HUES64 (cell line): ENCODE measurements around the gene MACROD1.
A peak's percentile ranks its signal among the peaks of the same experiment; 100 is the strongest.

ENCODE experiments used
- H3K27ac ChIP-seq: 2 replicates; pipeline ENCODE4 v1.7.0; 2013; ENCODE audit warnings: low read depth, low read length, inconsistent platforms
- H3K27me3 ChIP-seq: 2 replicates; pipeline ENCODE4 v1.6.1; 2013; ENCODE audit warnings: mild to moderate bottlenecking, low read length; ENCODE audit not compliant: insufficient read depth
- H3K36me3 ChIP-seq: 2 replicates; pipeline ENCODE4 v1.6.1; 2013; ENCODE audit warnings: mild to moderate bottlenecking, low read length; ENCODE audit not compliant: insufficient read depth
- H3K4me1 ChIP-seq: 2 replicates; pipeline ENCODE4 v1.6.1; 2013; ENCODE audit warnings: mild to moderate bottlenecking, low read length, moderate library complexity; ENCODE audit not compliant: insufficient read depth
- H3K4me3 ChIP-seq: 2 replicates; pipeline ENCODE4 v1.5.1; 2013; ENCODE audit warnings: mild to moderate bottlenecking, low read length, moderate library complexity
- H3K9ac ChIP-seq: 2 replicates; pipeline ENCODE4 v1.6.1; 2013; ENCODE audit warnings: mild to moderate bottlenecking, low read depth, low read length
- H3K9me3 ChIP-seq: 2 replicates; pipeline ENCODE4 v1.6.1; 2013; ENCODE audit warnings: low read depth, low read length; ENCODE audit not compliant: insufficient read depth
- WGBS: fragments of 150-250, 120-280 bp; methylation state at CpG from one replicate; pipeline ENCODE4 v1.1.7; 2013; ENCODE audit warnings: missing lambda C conversion rate; 5-methylcytosine and 5-hydroxymethylcytosine counted together

Gene MACROD1

DNA sequence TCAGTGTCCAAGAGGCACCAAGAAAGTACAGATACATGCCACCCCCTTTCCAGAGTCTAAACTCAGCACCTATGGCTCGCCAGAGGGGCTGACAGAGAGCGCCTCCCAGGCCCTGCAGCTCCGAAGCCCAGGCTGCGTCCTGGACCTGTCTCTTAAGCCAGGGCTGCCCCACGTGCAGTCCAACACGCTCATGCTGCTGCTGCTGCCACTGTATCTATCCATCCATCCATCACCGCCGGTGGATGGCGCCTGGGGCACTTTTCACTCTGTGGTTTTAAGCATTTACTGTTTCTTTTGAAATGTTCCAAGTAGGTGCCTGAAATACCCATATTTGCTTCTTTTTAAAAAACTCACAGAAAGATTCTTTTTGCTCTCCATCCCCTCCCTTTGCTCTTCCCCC is 41.8 kb downstream of the MACROD1 start:
- no peaks in the 10 kb centered on the region for H3K36me3 ChIP-seq
- H3K27ac ChIP-seq: no peak overlapping the region
- no peaks in the 10 kb centered on the region for H3K27me3 ChIP-seq
- 85% methylated on average over 9 of the region's 9 CpGs for WGBS
- no peaks in the 10 kb centered on the region for H3K9me3 ChIP-seq
- no peak overlapping the region for H3K4me3 ChIP-seq
- H3K9ac ChIP-seq: no peak overlapping the region
- peaks cover 32% of the 10 kb centered on the region for H3K4me1 ChIP-seq

DNA sequence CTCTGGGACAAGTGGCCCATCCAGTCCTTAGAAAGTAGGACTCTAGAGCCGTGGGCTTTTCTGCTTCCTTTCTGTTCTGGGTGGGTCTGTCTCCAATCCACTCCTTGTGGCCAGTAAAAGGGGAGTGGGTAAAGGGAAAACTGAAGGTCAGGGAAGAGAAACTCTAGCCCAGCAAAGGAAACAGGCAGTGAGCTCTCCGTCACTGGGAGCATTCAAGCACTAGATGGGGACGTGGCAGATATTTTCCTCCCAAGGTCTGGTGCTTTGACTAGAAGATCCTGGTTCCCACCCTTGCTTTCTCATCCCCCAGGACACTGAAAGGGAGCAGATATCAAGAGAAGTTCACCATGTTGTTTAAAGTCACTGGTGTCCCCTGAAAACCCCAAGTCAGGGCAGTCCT is 42.2 kb downstream of the MACROD1 start:
- 90% methylated on average over 3 of the region's 3 CpGs for WGBS
- Histone ChIP-seq H3K4me3 (no peak overlapping the region), H3K27me3 (no peaks in the 10 kb centered on the region), H3K9me3 (no peaks in the 10 kb centered on the region), H3K27ac (no peak overlapping the region), H3K4me1 (peaks cover 32% of the 10 kb centered on the region), H3K9ac (no peak overlapping the region), H3K36me3 (no peaks in the 10 kb centered on the region)

DNA sequence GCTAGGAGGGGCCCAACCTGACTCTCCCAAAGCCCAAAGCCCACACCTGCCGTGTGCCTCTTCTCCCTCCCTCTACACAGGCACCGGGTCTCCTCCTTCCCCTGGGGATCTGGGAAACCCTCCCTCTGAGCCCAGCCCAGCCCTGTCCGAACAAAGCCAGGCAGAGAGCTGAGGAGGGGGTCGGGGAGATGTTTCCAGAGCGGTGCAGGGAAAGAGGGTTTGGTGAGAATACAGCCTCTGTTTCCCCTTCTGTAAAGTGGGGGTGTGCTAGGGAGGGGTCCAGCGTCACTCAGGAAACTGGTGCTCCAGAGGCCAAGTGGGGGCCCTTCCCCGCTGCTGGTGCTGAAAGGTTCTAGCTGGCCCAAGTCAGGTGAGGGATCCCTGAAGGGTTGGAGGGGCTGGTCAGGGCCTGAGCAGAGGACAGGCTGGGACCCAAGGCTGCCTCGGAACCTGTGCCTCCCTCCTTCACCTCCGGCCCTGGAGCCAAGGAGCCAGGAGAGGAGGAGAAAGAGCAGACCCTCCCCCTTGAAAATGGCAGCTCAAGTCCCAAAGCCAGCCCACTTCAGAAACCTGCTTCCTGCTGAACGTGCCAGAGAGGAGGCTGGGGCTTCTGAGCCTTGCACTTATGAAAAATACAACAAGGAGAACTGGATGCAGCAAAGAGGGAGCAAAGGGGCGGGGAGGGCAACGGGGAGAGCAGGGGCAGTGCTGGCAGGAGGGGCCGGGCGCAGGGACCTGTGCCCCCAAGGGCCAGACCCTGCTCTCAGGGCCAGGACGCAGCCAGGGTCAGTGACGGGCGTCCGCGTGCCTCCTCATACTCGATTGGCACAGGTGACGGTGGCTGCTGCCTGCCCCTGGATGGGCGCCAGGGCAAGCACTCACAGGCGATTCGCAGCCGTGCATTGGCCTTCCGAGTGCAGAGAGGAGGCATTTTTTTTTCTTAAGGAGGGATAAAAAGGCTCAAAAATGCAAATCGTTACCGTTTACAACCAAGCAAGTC is 43.2 kb downstream of the MACROD1 start:
- Histone ChIP-seq H3K27ac (no peak overlapping the region), H3K9me3 (no peaks in the 10 kb centered on the region), H3K4me1 (peaks cover 28% of the 10 kb centered on the region), H3K36me3 (no peaks in the 10 kb centered on the region), H3K27me3 (no peaks in the 10 kb centered on the region), H3K4me3 (no peak overlapping the region), H3K9ac (peak overlapping the region; percentile 12; the same call in 1 of the 2 replicates)
- WGBS: 78% methylated on average over 28 of the region's 28 CpGs

DNA sequence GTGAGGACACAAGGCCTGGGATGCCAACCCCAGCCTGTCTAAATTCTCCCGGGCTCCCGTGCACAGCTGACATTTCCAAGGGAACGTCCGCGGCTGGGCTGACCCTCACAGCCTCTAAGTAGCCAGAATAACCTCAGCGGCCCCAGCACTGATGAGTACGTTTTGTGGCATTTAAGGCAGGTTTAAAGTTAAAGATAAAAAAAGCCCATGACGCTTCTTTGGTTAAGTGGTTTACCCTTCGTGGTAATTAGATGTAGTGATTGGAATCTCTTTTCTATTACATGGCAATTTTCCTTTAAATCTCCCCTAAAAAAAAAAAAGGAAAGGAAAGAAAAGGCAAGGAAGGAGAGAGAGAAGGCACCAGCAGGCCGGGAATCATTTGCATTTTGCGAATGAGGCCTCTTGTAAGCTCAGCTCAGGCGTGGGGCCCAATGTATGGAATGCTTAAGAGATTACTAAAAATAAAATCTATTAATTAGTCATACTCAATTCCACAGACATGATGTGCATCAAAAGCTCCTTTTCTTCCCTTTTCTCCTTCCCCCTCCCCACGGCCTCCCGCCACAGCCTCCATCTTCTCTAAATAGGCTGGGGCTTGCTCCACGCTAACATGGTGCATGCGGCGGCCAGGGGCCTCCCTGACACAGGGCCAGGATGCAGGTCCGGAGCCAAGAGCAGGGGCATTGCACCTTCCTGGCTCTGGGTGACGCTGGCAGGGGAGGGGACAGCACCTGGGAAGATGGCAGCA is 44.1 kb downstream of the MACROD1 start:
- Histone ChIP-seq H3K36me3 (no peaks in the 10 kb centered on the region), H3K9me3 (no peaks in the 10 kb centered on the region), H3K4me3 (no peak overlapping the region), H3K27ac (no peak overlapping the region), H3K4me1 (peaks cover 24% of the 10 kb centered on the region), H3K27me3 (no peaks in the 10 kb centered on the region), H3K9ac (0 out of 2 replicates have a peak overlapping the region, but pooled peaks have one; percentile 16)
- 59% methylated on average over 17 of the region's 19 CpGs for WGBS

DNA sequence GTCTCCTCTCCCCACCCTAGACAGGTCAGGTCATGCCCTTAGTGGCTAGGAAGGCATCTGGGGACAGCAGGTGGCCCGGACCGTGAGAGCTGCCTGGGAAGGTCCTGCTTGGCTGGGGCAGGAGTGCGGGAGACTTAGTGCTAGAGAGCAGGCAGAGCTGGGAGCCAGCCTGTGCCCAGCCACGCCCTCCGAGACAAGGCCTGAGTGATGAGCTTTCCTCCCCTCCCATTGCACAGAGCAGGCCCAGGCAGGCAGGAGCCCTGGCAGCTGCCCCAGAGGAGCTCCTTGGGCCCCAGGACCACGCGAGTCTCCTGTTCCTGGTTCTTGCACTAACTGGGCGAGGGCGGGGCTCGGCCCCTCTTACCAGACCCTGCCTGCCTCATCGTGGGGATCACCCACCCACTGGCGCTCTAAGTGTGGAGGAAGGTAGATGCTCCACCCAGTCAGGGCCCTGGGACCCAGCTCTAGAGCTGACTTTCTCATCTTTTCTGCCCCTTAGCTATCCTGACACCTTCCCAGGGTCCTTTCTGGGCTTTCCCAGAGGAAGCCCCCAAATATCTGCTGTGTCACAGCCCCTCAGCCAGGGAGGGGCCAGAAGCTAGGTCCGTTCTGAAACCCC is 44.9 kb downstream of the MACROD1 start:
- H3K27me3 ChIP-seq: no peaks in the 10 kb centered on the region
- WGBS: 79% methylated on average over 13 of the region's 13 CpGs
- 0 out of 2 replicates have a peak overlapping the region, but pooled peaks have one; percentile 16 for H3K9ac ChIP-seq
- H3K9me3 ChIP-seq: no peaks in the 10 kb centered on the region
- no peaks in the 10 kb centered on the region for H3K36me3 ChIP-seq
- no peak overlapping the region for H3K27ac ChIP-seq
- H3K4me3 ChIP-seq: no peak overlapping the region
- H3K4me1 ChIP-seq: peaks cover 24% of the 10 kb centered on the region

DNA sequence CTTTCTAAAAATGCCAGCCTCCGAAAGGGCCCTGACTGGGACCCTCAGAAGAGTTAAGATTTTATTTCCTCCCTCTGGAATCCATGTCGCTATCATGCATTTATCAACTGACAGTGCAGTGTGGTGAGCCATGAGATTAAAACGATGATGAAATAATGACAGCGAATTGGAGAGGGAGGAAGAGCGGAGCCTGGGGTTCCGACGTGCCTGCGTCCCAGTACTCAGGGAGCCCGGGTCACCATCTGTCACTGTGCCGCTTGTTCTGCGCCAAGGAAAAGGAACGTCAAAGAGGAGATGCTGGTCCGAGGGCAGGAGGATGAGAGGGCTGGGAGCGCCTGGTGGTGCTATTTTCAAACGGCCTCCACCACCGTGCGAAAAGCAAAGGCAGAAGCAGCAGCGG is 46.2 kb downstream of the MACROD1 start:
- no peaks in the 10 kb centered on the region for H3K36me3 ChIP-seq
- no peak overlapping the region for H3K4me3 ChIP-seq
- WGBS: 94% methylated on average over 18 of the region's 18 CpGs
- H3K27ac ChIP-seq: no peak overlapping the region
- H3K9me3 ChIP-seq: no peaks in the 10 kb centered on the region
- H3K4me1 ChIP-seq: peaks cover 24% of the 10 kb centered on the region
- H3K27me3 ChIP-seq: no peaks in the 10 kb centered on the region
- no peak overlapping the region for H3K9ac ChIP-seq

DNA sequence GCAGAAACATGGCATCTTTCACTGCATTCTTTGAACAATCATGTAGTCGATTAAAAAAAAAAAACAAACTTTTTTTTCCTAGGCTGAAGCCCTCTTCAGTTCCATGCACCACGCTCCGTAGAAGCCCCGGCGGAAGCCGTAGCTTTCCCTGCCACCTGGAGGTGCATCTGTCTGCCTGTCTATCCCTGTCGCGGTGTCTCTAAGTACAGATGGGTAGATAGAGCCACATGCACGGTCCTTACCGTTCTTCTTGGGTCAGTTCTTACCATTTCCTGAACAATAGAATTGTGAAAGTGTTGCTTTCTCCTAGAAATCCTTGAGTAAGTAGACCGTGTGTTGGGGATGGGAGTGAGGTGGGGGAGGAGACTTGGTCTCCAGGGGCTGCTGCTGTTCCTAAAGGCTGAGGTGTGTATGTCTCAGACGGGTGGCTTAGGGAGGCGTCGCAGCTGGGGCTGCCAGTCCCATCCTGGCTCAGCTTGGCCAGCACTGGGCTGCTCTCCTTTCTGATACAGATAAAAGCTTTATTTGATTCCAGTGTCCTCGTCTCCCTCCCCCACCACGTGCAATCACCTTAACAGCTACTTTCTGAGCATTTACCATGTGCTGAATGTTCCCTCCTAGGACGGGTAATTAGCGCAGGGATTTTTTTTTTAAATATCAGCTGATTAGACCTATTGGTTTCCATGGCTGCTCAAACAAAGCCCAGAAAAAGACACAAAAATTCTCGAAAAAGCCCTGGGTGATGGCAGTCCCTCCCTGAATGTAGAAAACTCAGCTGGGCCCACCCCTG is 46.8 kb downstream of the MACROD1 start:
- Histone ChIP-seq H3K27ac (no peak overlapping the region), H3K4me3 (no peak overlapping the region), H3K4me1 (peaks cover 24% of the 10 kb centered on the region), H3K27me3 (no peaks in the 10 kb centered on the region), H3K9me3 (no peaks in the 10 kb centered on the region), H3K36me3 (no peaks in the 10 kb centered on the region), H3K9ac (no peak overlapping the region)
- 80% methylated on average over 19 of the region's 19 CpGs for WGBS

DNA sequence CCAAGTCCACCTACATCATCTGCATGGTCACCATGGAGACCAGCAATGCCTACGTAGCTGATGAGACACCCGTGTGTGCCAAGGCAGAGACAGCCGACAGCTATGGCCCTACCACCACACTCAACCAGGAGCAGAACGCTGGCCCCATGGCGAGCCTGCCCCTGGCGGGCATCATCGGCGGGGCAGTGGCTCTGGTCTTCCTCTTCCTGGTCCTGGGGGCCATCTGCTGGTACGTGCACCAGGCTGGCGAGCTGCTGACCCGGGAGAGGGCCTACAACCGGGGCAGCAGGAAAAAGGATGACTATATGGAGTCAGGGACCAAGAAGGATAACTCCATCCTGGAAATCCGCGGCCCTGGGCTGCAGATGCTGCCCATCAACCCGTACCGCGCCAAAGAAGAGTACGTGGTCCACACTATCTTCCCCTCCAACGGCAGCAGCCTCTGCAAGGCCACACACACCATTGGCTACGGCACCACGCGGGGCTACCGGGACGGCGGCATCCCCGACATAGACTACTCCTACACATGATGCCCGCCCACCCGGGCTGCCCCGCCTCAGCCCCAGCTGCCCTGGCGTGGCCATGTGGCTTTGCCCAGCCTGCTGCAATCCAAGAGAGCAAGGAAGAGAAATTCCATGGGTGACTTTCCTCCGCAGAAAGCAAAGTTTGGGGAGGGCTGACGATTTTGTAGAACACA is 48.0 kb downstream of the MACROD1 start:
- Histone ChIP-seq H3K4me3 (no peak overlapping the region), H3K9me3 (no peaks in the 10 kb centered on the region), H3K27ac (no peak overlapping the region), H3K36me3 (no peaks in the 10 kb centered on the region), H3K4me1 (peaks cover 21% of the 10 kb centered on the region), H3K9ac (no peak overlapping the region), H3K27me3 (no peaks in the 10 kb centered on the region)
- WGBS: 88% methylated on average over 32 of the region's 32 CpGs

DNA sequence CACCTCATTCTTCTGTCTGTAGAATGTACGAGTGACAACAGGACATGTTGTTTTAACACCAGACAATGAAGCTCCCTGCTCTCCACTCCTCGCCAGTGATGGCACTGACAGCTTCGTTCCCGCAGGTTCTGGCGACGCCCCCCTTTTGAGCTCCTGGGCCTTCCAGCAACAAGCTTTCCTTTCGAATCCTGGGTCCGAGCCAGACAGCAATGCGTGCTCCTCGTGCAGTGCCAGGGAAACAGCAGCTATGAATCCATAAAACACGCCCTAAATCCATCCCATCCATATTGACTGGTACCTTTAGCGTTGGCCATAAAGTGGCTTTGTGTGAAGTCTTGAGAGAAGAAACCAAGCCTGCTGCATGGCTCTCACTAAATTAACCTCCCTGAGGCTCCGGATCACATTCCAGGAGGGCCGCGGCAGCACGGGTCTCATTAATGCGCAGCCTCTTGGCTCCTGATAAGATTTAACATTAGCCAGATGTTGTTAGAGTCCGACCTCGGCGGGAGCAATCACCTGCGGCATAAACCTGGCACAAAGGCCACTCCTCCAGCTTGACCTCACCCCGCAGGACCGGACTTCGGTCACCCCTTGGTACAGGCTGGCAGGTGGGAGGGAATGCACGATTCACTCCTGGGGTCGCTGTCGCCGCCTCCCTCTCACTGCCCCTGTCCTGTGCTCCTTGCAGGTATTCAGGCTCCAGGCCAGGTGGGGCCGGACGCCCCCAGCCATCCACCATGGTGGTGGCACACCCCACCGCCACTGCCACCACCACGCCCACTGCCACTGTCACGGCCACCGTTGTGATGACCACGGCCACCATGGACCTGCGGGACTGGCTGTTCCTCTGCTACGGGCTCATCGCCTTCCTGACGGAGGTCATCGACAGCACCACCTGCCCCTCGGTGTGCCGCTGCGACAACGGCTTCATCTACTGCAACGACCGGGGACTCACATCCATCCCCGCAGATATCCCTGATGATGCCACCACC is 50.1 kb downstream of the MACROD1 start:
- no peaks in the 10 kb centered on the region for H3K9me3 ChIP-seq
- H3K4me1 ChIP-seq: 0 out of 2 replicates have a peak, but pooled peaks cover 1% of the 10 kb centered on the region
- no peak overlapping the region for H3K4me3 ChIP-seq
- H3K27ac ChIP-seq: no peak overlapping the region
- no peaks in the 10 kb centered on the region for H3K27me3 ChIP-seq
- WGBS: 93% methylated on average over 47 of the region's 47 CpGs
- H3K9ac ChIP-seq: no peak overlapping the region
- H3K36me3 ChIP-seq: no peaks in the 10 kb centered on the region
